Neuronal stem cell (in vitro differentiated cells): ENCODE results near the gene SCCPDH.
A peak's percentile ranks its signal among the peaks of the same experiment; 100 is the strongest.

Experiments
- DNase-seq: peaks from one replicate; pipeline ENCODE4 v3.0.0-alpha.2; 2013; ENCODE audit warnings: low spot score
- H2AFZ ChIP-seq: one replicate; pipeline ENCODE4 v1.6.1; 2013; ENCODE audit warnings: mild to moderate bottlenecking, low read length, inconsistent platforms
- H2AK5ac ChIP-seq: 2 replicates; pipeline ENCODE4 v1.6.1; 2013; ENCODE audit warnings: low read depth, mild to moderate bottlenecking, inconsistent platforms, low read length, moderate library complexity, mixed read lengths
- H2BK120ac ChIP-seq: 2 replicates; pipeline ENCODE4 v1.6.1; 2013; ENCODE audit warnings: low read depth, mild to moderate bottlenecking, inconsistent platforms, low read length, moderate library complexity, mixed read lengths
- H2BK12ac ChIP-seq: one replicate; pipeline ENCODE4 v1.6.1; 2013; ENCODE audit warnings: low read length, inconsistent platforms
- H2BK15ac ChIP-seq: 2 replicates; pipeline ENCODE4 v1.6.1; 2013; ENCODE audit warnings: mild to moderate bottlenecking, low read length, inconsistent platforms, mixed read lengths
- H2BK5ac ChIP-seq: one replicate; pipeline ENCODE4 v1.6.1; 2013; ENCODE audit warnings: inconsistent platforms, mild to moderate bottlenecking, low read length, moderate library complexity
- H3K14ac ChIP-seq: one replicate; pipeline ENCODE4 v1.6.1; 2013; ENCODE audit warnings: low read length, inconsistent platforms
- H3K18ac ChIP-seq: 2 replicates; pipeline ENCODE4 v1.6.1; 2013; ENCODE audit warnings: low read length, inconsistent platforms
- H3K23ac ChIP-seq: 2 replicates; pipeline ENCODE4 v1.6.1; 2013; ENCODE audit warnings: low read depth, mild to moderate bottlenecking, mixed read lengths, low read length, inconsistent platforms; ENCODE audit not compliant: poor library complexity
- H3K27ac ChIP-seq: replicated peaks from 3 replicates; pipeline ENCODE4 v1.5.1; 2013; ENCODE audit warnings: low read length, inconsistent platforms
- H3K27me3 ChIP-seq, 3 experiments: 2 replicates each; pipeline ENCODE4 v1.6.1; 2013; ENCODE audit warnings: low read length in 3 of 3, mild to moderate bottlenecking in 2 of 3, inconsistent platforms in 1 of 3, low read depth in 1 of 3, mixed read lengths in 1 of 3, moderate library complexity in 1 of 3; ENCODE audit not compliant: control insufficient read depth in 3 of 3, insufficient read depth in 3 of 3
- H3K36me3 ChIP-seq, 2 donors: replicated peaks in 1 of 2; 2 replicates each; pipeline ENCODE4 v1.6.1; 2013; ENCODE audit warnings: low read length in 2 of 2; ENCODE audit not compliant: control insufficient read depth in 2 of 2, insufficient read depth in 2 of 2
- H3K4ac ChIP-seq: 2 replicates; pipeline ENCODE4 v1.6.1; 2013; ENCODE audit warnings: inconsistent platforms, mild to moderate bottlenecking, low read length, moderate library complexity
- H3K4me1 ChIP-seq, 2 donors: 1 replicate in 1 of 2; 2 replicates in 1 of 2; pipeline ENCODE4 v1.6.1; 2013; ENCODE audit warnings: low read length in 2 of 2, low read depth in 1 of 2; ENCODE audit not compliant: control insufficient read depth in 2 of 2, insufficient read depth in 1 of 2
- H3K4me2 ChIP-seq: one replicate; pipeline ENCODE4 v1.6.1; 2013; ENCODE audit warnings: mild to moderate bottlenecking, low read length, inconsistent platforms; ENCODE audit not compliant: insufficient read depth, poor library complexity, severe bottlenecking
- H3K4me3 ChIP-seq, 2 donors: 2 replicates each; pipeline ENCODE4 v1.5.1; 2013; ENCODE audit warnings: low read length in 2 of 2, mild to moderate bottlenecking in 2 of 2, inconsistent platforms in 1 of 2, moderate library complexity in 1 of 2
- H3K79me1 ChIP-seq: one replicate; pipeline ENCODE4 v1.6.1; 2013; ENCODE audit warnings: low read depth, mild to moderate bottlenecking, inconsistent platforms, low read length, moderate library complexity
- H3K9ac ChIP-seq: one replicate; pipeline ENCODE4 v1.6.1; 2013; ENCODE audit warnings: mild to moderate bottlenecking, low read depth, low read length, inconsistent platforms; ENCODE audit not compliant: poor library complexity
- H3K9me3 ChIP-seq, 2 donors: replicated peaks in 1 of 2; 2 replicates each; pipeline versions ENCODE3 to v1.6.1; 2013; ENCODE audit warnings: low read length in 2 of 2, mild to moderate bottlenecking in 2 of 2, inconsistent platforms in 1 of 2, low read depth in 1 of 2, mixed read lengths in 1 of 2, moderate library complexity in 1 of 2; ENCODE audit not compliant: control insufficient read depth in 2 of 2, insufficient read depth in 1 of 2
- H4K8ac ChIP-seq: one replicate; pipeline ENCODE4 v1.6.1; 2013; ENCODE audit warnings: low read depth, mild to moderate bottlenecking, inconsistent platforms, low read length, moderate library complexity
- H4K91ac ChIP-seq: one replicate; pipeline ENCODE4 v1.6.1; 2013; ENCODE audit warnings: low read length, low read depth, mild to moderate bottlenecking, inconsistent platforms; ENCODE audit not compliant: poor library complexity
- WGBS, 2 donors: extraction: QIAGEN DNeasy Blood & Tissue Kit; methylation state at CpG; one replicate each; pipeline ENCODE4 v1.1.7; 2013; ENCODE audit warnings: missing lambda C conversion rate in 2 of 2, mixed read lengths in 1 of 2; ENCODE audit not compliant: insufficient read length in 2 of 2, insufficient replicate concordance in 1 of 2; ENCODE audit errors: extremely low coverage in 2 of 2; 5-methylcytosine and 5-hydroxymethylcytosine counted together

SCCPDH gene

GRCh38 chr1:246761396-246761795 is 37.2 kb downstream of the SCCPDH start:
- Histone ChIP-seq H3K4me1 (no peaks in the 10 kb centered on the region), H3K23ac (no peak overlapping the region), H2BK120ac (no peak overlapping the region), H2AFZ (no peak overlapping the region), H2BK5ac (no peak overlapping the region), H3K4me3 (no peak overlapping the region), H2AK5ac (no peak overlapping the region), H3K27ac (no peak overlapping the region), H3K18ac (no peak overlapping the region), H2BK15ac (no peak overlapping the region), H3K14ac (no peak overlapping the region), H4K91ac (no peak overlapping the region), H3K36me3 (peaks cover 16 to 81% of the 10 kb centered on the region in 2 donors), H4K8ac (no peak overlapping the region), H3K4me2 (no peak overlapping the region), H3K9me3 (no peaks in the 10 kb centered on the region), H3K27me3 (no peaks in the 10 kb centered on the region), H3K79me1 (no peaks in the 10 kb centered on the region), H3K4ac (no peak overlapping the region), H2BK12ac (no peak overlapping the region), H3K9ac (no peak overlapping the region)
- WGBS, 2 donors = no CpG with 5 or more reads among the region's 7 CpGs
- DNase-seq = no peak

- no peak overlapping the region for H3K14ac ChIP-seq
- no peak overlapping the region for H3K23ac ChIP-seq
- H2AK5ac ChIP-seq = no peak overlapping the region
- H3K9ac ChIP-seq = no peak overlapping the region
- H2BK15ac ChIP-seq = no peak overlapping the region
- DNase-seq = no peak
- no peak overlapping the region for H3K4ac ChIP-seq
- H3K36me3 ChIP-seq = peaks cover 17 to 94% of the 10 kb centered on the region in 2 donors
- H2BK120ac ChIP-seq = no peak overlapping the region
- no peak overlapping the region for H3K27ac ChIP-seq
- H2AFZ ChIP-seq = no peak overlapping the region
- no peaks in the 10 kb centered on the region for H3K9me3 ChIP-seq
- no peak overlapping the region for H4K8ac ChIP-seq
- H3K18ac ChIP-seq = no peak overlapping the region
- H3K4me2 ChIP-seq = no peak overlapping the region
- H3K4me3 ChIP-seq = no peak overlapping the region
- H3K27me3 ChIP-seq = no peaks in the 10 kb centered on the region
- H2BK12ac ChIP-seq = no peak overlapping the region
- WGBS, 2 donors = 100% methylated on average over 1 to 2 of the region's 3 CpGs
- no peak overlapping the region for H2BK5ac ChIP-seq
- no peaks in the 10 kb centered on the region for H3K79me1 ChIP-seq
- no peaks in the 10 kb centered on the region for H3K4me1 ChIP-seq
- H4K91ac ChIP-seq = no peak overlapping the region
Measured at GRCh38 chr1:246765521-246765920, 41.3 kb downstream of the SCCPDH start.

- DNase-seq = no peak
- no peak overlapping the region for H3K23ac ChIP-seq
- H4K91ac ChIP-seq = no peak overlapping the region
- no peaks in the 10 kb centered on the region for H3K79me1 ChIP-seq
- H3K36me3 ChIP-seq = peaks cover 8 to 95% of the 10 kb centered on the region in 2 donors
- no peak overlapping the region for H3K14ac ChIP-seq
- H3K27ac ChIP-seq = no peak overlapping the region
- H3K9me3 ChIP-seq = no peaks in the 10 kb centered on the region
- H3K27me3 ChIP-seq = no peaks in the 10 kb centered on the region
- no CpG with 5 or more reads among the region's 11 CpGs for WGBS, 2 donors
- no peak overlapping the region for H3K18ac ChIP-seq
- no peak overlapping the region for H2BK120ac ChIP-seq
- no peak overlapping the region for H3K9ac ChIP-seq
- no peak overlapping the region for H3K4me3 ChIP-seq
- no peak overlapping the region for H2AK5ac ChIP-seq
- no peak overlapping the region for H2BK5ac ChIP-seq
- no peak overlapping the region for H2BK12ac ChIP-seq
- no peak overlapping the region for H3K4ac ChIP-seq
- no peak overlapping the region for H4K8ac ChIP-seq
- H2AFZ ChIP-seq = no peak overlapping the region
- no peak overlapping the region for H3K4me2 ChIP-seq
- H3K4me1 ChIP-seq = no peaks in the 10 kb centered on the region
- H2BK15ac ChIP-seq = no peak overlapping the region
Measured at GRCh38 chr1:246768403-246769020, 44.3 kb downstream of the SCCPDH start.

- H3K14ac ChIP-seq = no peak overlapping the region
- no peaks in the 10 kb centered on the region for H3K27me3 ChIP-seq
- no peak overlapping the region for H4K91ac ChIP-seq
- no peak overlapping the region for H3K4me2 ChIP-seq
- H2BK15ac ChIP-seq = no peak overlapping the region
- H2AFZ ChIP-seq = no peak overlapping the region
- no peak overlapping the region for H3K4me3 ChIP-seq
- H2AK5ac ChIP-seq = no peak overlapping the region
- no peak overlapping the region for H3K4ac ChIP-seq
- WGBS, 2 donors = no CpG with 5 or more reads among the region's 7 CpGs
- H3K36me3 ChIP-seq = peaks cover 8 to 90% of the 10 kb centered on the region in 2 donors
- H3K27ac ChIP-seq = no peak overlapping the region
- H3K9me3 ChIP-seq = no peaks in the 10 kb centered on the region
- no peak overlapping the region for H2BK5ac ChIP-seq
- no peak overlapping the region for H2BK12ac ChIP-seq
- H3K79me1 ChIP-seq = no peaks in the 10 kb centered on the region
- H4K8ac ChIP-seq = no peak overlapping the region
- H2BK120ac ChIP-seq = no peak overlapping the region
- DNase-seq = no peak
- H3K23ac ChIP-seq = peak overlapping the region; percentile 8
- H3K4me1 ChIP-seq = no peaks in the 10 kb centered on the region
- no peak overlapping the region for H3K18ac ChIP-seq
- H3K9ac ChIP-seq = no peak overlapping the region
Measured at GRCh38 chr1:246769306-246769705, 45.1 kb downstream of the SCCPDH start.
